Liver (tissue), 9 donors: ENCODE data around the gene SCOC. TPM values are rescaled to one million over a fixed set of nuclear protein-coding genes. Genes with fewer than 3 reads are reported as not detected.

ENCODE experiments used
- DNase-seq: peaks from one replicate; pipeline ENCODE4 v3.0.0-alpha.2; 2017; ENCODE audit warnings: low spot score
- H3K27ac ChIP-seq, 2 donors: one replicate each; pipeline ENCODE4 v1.7.0; 2013; ENCODE audit warnings: inconsistent platforms in 2 of 2, low read length in 2 of 2, control low read depth in 1 of 2, low read depth in 1 of 2, mild to moderate bottlenecking in 1 of 2
- H3K27me3 ChIP-seq, 4 donors: one replicate each; pipeline versions ENCODE4 v1.6.1 to v1.7.0; 2013; ENCODE audit warnings: low read length in 3 of 4, inconsistent platforms in 1 of 4, mild to moderate bottlenecking in 1 of 4, moderate library complexity in 1 of 4; ENCODE audit not compliant: control insufficient read depth in 4 of 4, insufficient read depth in 4 of 4
- H3K36me3 ChIP-seq, 4 donors: one replicate each; pipeline versions ENCODE4 v1.6.1 to v1.7.0; 2013; ENCODE audit warnings: low read length in 3 of 4, mild to moderate bottlenecking in 3 of 4, low read depth in 1 of 4, moderate library complexity in 1 of 4; ENCODE audit not compliant: control insufficient read depth in 4 of 4, insufficient read depth in 3 of 4
- H3K4me1 ChIP-seq, 4 donors: one replicate each; pipeline versions ENCODE4 v1.6.1 to v1.7.0; 2013; ENCODE audit warnings: low read length in 3 of 4, mild to moderate bottlenecking in 3 of 4, moderate library complexity in 1 of 4; ENCODE audit not compliant: control insufficient read depth in 4 of 4, insufficient read depth in 4 of 4
- H3K4me3 ChIP-seq, 3 donors: one replicate each; pipeline versions ENCODE4 v1.6.1 to v1.7.0; 2013; ENCODE audit warnings: low read length in 3 of 3, control low read depth in 1 of 3, low read depth in 1 of 3, mild to moderate bottlenecking in 1 of 3
- H3K9ac ChIP-seq, 2 donors: one replicate each; pipeline ENCODE4 v1.7.0; 2013; ENCODE audit warnings: low read length in 2 of 2, mild to moderate bottlenecking in 2 of 2, moderate library complexity in 2 of 2, control low read depth in 1 of 2, low read depth in 1 of 2
- H3K9me3 ChIP-seq, 4 donors: one replicate each; pipeline versions ENCODE4 v1.6.1 to v1.7.0; 2013; ENCODE audit warnings: low read length in 3 of 4; ENCODE audit not compliant: control insufficient read depth in 4 of 4
- EGR1 ChIP-seq, 2 donors: IDR thresholded peaks; 2 replicates each; pipeline ENCODE4 v1.6.1; 2016 to 2018; ENCODE audit warnings: antibody characterized with exemption in 2 of 2, low read depth in 2 of 2
- FOXA1 ChIP-seq: IDR thresholded peaks from 2 replicates; pipeline ENCODE4 v1.6.1; 2016; ENCODE audit warnings: antibody characterized with exemption
- FOXA2 ChIP-seq: IDR thresholded peaks from 2 replicates; pipeline ENCODE4 v1.6.1; 2016; ENCODE audit warnings: antibody characterized with exemption
- GABPA ChIP-seq, 2 donors: IDR thresholded peaks in 1 of 2; conservative IDR thresholded peaks in 1 of 2; 2 replicates each; pipeline ENCODE4 v1.6.1; 2016; ENCODE audit warnings: antibody characterized with exemption in 2 of 2, mild to moderate bottlenecking in 1 of 2, moderate library complexity in 1 of 2
- HNF4A ChIP-seq, 2 donors: conservative IDR thresholded peaks; 2 replicates each; pipeline ENCODE4 v1.6.1; 2016; ENCODE audit warnings: antibody characterized with exemption in 2 of 2, mild to moderate bottlenecking in 2 of 2
- NR2F2 ChIP-seq: IDR thresholded peaks from 2 replicates; pipeline ENCODE4 v1.6.1; 2016; ENCODE audit warnings: antibody characterized with exemption
- RAD21 ChIP-seq, 2 donors: IDR thresholded peaks; 2 replicates each; pipeline ENCODE4 v1.6.1; 2016; ENCODE audit warnings: antibody characterized with exemption in 2 of 2, mild to moderate bottlenecking in 2 of 2
- RXRA ChIP-seq, 2 donors: IDR thresholded peaks; 2 replicates each; pipeline ENCODE4 v1.6.1; 2017 to 2018; ENCODE audit warnings: antibody characterized with exemption in 2 of 2, mild to moderate bottlenecking in 1 of 2
- SP1 ChIP-seq: IDR thresholded peaks from 2 replicates; pipeline ENCODE4 v1.6.1; 2018; ENCODE audit warnings: antibody characterized with exemption, mild to moderate bottlenecking
- YY1 ChIP-seq: IDR thresholded peaks from 2 replicates; pipeline ENCODE4 v1.6.1; 2016; ENCODE audit warnings: antibody characterized with exemption, mild to moderate bottlenecking
- WGBS: extraction: QIAGEN DNeasy Blood & Tissue Kit; methylation state at CpG from one replicate; pipeline ENCODE4 v1.1.7; 2013; 5-methylcytosine and 5-hydroxymethylcytosine counted together
- polyA plus RNA-seq, 2 donors: library from polyadenylated mRNA; stranded (reverse) in 1 of 2; unstranded in 1 of 2; fragments of 200-250 nt in 1 of 2; fragments of >200 nt in 1 of 2; fragmentation: Nextera tagmentation in 1 of 2; extraction: Ambion mirVana in 1 of 2; gene quantifications; one replicate each; pipeline versions ENCODE4 v1.2.1 to v1.2.3, GENCODE V29; 2013 to 2015
- total RNA-seq, 2 donors: library from RNA; depleted of rRNA; stranded (reverse); fragments of >200 nt; gene quantifications; one replicate each; pipeline ENCODE4 v1.2.3, GENCODE V29; 2014
- TF ChIP-seq, protein P1 (sequence below): IDR thresholded peaks from 2 replicates; pipeline ENCODE4 v1.6.1; 2016; ENCODE audit warnings: antibody characterized with exemption
- TF ChIP-seq, protein P2 (sequence below): IDR thresholded peaks from 2 replicates; pipeline ENCODE4 v1.6.1; 2016; ENCODE audit warnings: antibody characterized with exemption
- TF ChIP-seq, protein P3 (sequence below): fragments of 150-350 bp; IDR thresholded peaks from 2 replicates; pipeline ENCODE4 v1.5.1; 2017; ENCODE audit warnings: improper control_type of control experiment, low read depth, low read length; ENCODE audit not compliant: missing input control
- TF ChIP-seq, protein P4 (sequence below): IDR thresholded peaks from 2 replicates; pipeline ENCODE4 v1.6.1; 2016; ENCODE audit warnings: antibody characterized with exemption
- donor health status: healthy.
- donor health status: healthy.
- donor health status: healthy.
- donor health status: healthy.
- donor health status: healthy.

SCOC gene
- total and polyA plus RNA-seq, 4 donors = 22.4 to 35.0 (median 27.2) TPM

DNA sequence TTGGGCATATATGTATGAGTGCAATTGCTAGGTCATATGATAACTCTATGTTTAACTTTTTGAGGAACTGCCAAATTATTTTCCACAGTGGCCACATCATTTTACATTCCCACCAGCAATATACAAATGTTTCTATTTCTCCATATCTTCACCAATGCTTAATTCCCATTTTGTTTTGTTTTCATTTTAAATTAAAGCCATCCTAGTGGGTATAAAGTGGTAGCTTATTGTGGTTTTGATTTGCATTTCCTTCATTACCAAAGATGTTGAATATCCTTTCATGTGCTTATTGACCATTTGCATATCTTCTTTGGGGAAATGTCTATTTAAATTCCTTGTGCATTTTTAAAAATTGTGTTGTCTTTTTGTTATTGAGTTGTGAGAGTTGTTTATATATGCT lies 36.7 kb upstream of the SCOC start:
- no peak for DNase-seq
- H3K4me3 ChIP-seq = no peak overlapping the region

DNA sequence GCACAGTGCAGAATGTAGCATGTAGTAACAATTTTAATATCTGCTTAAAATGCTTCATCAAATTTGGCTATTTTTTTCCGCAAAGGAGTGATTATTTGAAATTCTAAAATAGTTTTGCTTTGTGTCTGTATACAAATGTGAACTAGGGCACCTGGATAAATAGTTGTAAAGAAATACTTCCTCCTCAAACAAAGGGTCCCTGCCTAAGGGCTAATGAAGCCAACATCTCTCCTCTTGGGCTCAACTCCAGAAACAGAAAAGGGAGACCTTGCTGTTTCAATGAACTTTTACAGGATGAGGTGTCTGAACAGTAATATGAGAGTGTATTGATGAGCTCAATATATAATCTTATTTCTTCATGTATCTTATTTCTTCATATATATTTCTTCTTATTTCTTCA lies 30.8 kb upstream of the SCOC start:
- Histone ChIP-seq H3K36me3 (no peaks in the 10 kb centered on the region), H3K9me3 (no peaks in the 10 kb centered on the region), H3K27ac (no peak overlapping the region), H3K4me1 (peaks cover 0 to 5% (median 3%) of the 10 kb centered on the region in 4 donors), H3K27me3 (no peaks in the 10 kb centered on the region), H3K4me3 (no peak overlapping the region), H3K9ac (no peak overlapping the region)
- WGBS = 94% methylated on average over 1 of the region's 1 CpG
- TF ChIP-seq RXRA (IDR thresholded peaks at IDR 0.05) = no peak
- TF ChIP-seq FOXA2 = no peak
- no peak for TF ChIP-seq RAD21 (IDR thresholded peaks at IDR 0.05)
- TF ChIP-seq, protein P1, sequence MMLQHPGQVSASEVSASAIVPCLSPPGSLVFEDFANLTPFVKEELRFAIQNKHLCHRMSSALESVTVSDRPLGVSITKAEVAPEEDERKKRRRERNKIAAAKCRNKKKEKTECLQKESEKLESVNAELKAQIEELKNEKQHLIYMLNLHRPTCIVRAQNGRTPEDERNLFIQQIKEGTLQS = no peak
- no peak for TF ChIP-seq SP1
- TF ChIP-seq, protein P2, sequence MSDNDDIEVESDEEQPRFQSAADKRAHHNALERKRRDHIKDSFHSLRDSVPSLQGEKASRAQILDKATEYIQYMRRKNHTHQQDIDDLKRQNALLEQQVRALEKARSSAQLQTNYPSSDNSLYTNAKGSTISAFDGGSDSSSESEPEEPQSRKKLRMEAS = no peak
- no peak for TF ChIP-seq EGR1 (IDR thresholded peaks at IDR 0.05; ENCODE audit: low read depth in 2 of 2)
- TF ChIP-seq GABPA (IDR thresholded peaks at IDR 0.05 in 1 of 2, conservative IDR thresholded peaks at IDR 0.05 in 1 of 2) = no peak
- no peak for TF ChIP-seq YY1
- TF ChIP-seq, protein P3, sequence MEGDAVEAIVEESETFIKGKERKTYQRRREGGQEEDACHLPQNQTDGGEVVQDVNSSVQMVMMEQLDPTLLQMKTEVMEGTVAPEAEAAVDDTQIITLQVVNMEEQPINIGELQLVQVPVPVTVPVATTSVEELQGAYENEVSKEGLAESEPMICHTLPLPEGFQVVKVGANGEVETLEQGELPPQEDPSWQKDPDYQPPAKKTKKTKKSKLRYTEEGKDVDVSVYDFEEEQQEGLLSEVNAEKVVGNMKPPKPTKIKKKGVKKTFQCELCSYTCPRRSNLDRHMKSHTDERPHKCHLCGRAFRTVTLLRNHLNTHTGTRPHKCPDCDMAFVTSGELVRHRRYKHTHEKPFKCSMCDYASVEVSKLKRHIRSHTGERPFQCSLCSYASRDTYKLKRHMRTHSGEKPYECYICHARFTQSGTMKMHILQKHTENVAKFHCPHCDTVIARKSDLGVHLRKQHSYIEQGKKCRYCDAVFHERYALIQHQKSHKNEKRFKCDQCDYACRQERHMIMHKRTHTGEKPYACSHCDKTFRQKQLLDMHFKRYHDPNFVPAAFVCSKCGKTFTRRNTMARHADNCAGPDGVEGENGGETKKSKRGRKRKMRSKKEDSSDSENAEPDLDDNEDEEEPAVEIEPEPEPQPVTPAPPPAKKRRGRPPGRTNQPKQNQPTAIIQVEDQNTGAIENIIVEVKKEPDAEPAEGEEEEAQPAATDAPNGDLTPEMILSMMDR = no peak
- TF ChIP-seq, protein P4, sequence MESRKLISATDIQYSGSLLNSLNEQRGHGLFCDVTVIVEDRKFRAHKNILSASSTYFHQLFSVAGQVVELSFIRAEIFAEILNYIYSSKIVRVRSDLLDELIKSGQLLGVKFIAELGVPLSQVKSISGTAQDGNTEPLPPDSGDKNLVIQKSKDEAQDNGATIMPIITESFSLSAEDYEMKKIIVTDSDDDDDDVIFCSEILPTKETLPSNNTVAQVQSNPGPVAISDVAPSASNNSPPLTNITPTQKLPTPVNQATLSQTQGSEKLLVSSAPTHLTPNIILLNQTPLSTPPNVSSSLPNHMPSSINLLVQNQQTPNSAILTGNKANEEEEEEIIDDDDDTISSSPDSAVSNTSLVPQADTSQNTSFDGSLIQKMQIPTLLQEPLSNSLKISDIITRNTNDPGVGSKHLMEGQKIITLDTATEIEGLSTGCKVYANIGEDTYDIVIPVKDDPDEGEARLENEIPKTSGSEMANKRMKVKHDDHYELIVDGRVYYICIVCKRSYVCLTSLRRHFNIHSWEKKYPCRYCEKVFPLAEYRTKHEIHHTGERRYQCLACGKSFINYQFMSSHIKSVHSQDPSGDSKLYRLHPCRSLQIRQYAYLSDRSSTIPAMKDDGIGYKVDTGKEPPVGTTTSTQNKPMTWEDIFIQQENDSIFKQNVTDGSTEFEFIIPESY = no peak
- TF ChIP-seq FOXA1 = no peak
- no peak for DNase-seq

More for the DNA sequence above, 36.7 kb upstream of the SCOC start:
- TF ChIP-seq FOXA1 = no peak
- TF ChIP-seq, protein P4 = no peak
- H3K4me1 ChIP-seq = no peaks in the 10 kb centered on the region
- H3K27ac ChIP-seq = no peak overlapping the region
- no peak overlapping the region for H3K9ac ChIP-seq
- H3K9me3 ChIP-seq = no peaks in the 10 kb centered on the region
- no peaks in the 10 kb centered on the region for H3K36me3 ChIP-seq
- H3K27me3 ChIP-seq = no peaks in the 10 kb centered on the region

DNA sequence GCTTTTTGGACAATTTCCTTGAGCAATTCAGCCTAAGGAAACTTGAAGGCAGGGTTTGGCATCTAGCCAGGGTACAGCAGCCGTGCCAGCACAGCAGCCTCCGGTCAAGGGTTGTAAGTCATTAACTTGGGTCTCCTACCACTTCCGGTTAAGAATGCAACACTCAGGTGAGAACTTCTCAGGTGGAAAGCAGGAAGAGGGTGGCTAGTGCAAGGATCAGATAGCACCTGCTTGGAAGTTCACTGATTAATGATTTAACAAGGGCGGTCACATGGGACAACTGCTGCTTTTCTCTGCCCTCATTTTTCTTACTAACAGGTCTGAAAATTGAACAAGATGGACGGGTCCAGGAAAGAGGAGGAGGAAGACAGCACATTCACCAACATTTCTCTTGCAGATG lies 30.1 kb upstream of the SCOC start:
- no peaks in the 10 kb centered on the region for H3K27me3 ChIP-seq
- H3K4me3 ChIP-seq = peak overlapping the region in 2 of 3 donors; percentile 6 to 12
- TF ChIP-seq GABPA (IDR thresholded peaks at IDR 0.05 in 1 of 2, conservative IDR thresholded peaks at IDR 0.05 in 1 of 2) (peak in 1 of 2 donors; percentile 26), YY1 (peak; percentile 46), NR2F2 (no peak), HNF4A (conservative IDR thresholded peaks at IDR 0.05) (peak in 1 of 2 donors; percentile 19)
- 11% methylated on average over 5 of the region's 5 CpGs for WGBS
- no peak overlapping the region for H3K9ac ChIP-seq
- H3K9me3 ChIP-seq = no peaks in the 10 kb centered on the region
- H3K4me1 ChIP-seq = peaks cover 0 to 5% (median 3%) of the 10 kb centered on the region in 4 donors
- H3K27ac ChIP-seq = no peak overlapping the region
- no peak for DNase-seq
- no peaks in the 10 kb centered on the region for H3K36me3 ChIP-seq
